BJ (cell line): ENCODE data around the gene BATF3. TPM values are rescaled to one million over a fixed set of nuclear protein-coding genes. Genes with fewer than 3 reads are reported as not detected.

Experiments used
- CTCF ChIA-PET: fragments of 350-600 bp; formaldehyde crosslinking; extraction: SDS; loops from one replicate; lab custom pipeline; 2021; ENCODE audit warnings: antibody characterized with exemption, inconsistent platforms; lab: Yijun Ruan, JAX
- POLR2A ChIA-PET: fragments of 300-600 bp; sonication (Branson Sonifier 250); formaldehyde crosslinking; extraction: SDS; loops from one replicate; lab custom pipeline; 2021; ENCODE audit warnings: antibody characterized with exemption; lab: Charles Lee
- DNase-seq: peaks from one replicate; pipeline ENCODE4 v3.0.0-alpha.2; 2011; ENCODE audit warnings: low read depth
- H3K27me3 ChIP-seq: 2 replicates; pipeline ENCODE4 v1.6.0; 2011; ENCODE audit warnings: low read length; ENCODE audit not compliant: control insufficient read depth, insufficient read depth
- H3K36me3 ChIP-seq: 2 replicates; pipeline ENCODE4 v1.5.1; 2011; ENCODE audit warnings: low read length; ENCODE audit not compliant: control insufficient read depth, insufficient read depth
- H3K4me3 ChIP-seq: 2 replicates; pipeline ENCODE4 v1.5.1; 2011; ENCODE audit warnings: low read depth, mild to moderate bottlenecking, control low read depth, low read length
- polyA plus RNA-seq: library from polyadenylated mRNA; depleted of rRNA; stranded (reverse); fragments of >200 nt; gene quantifications from 2 replicates; pipeline ENCODE4 v1.2.3, GENCODE V29; 2011
- TF ChIP-seq, protein P1 (sequence below): IDR thresholded peaks from 2 replicates; pipeline ENCODE4 v1.5.1; 2011; ENCODE audit warnings: low read depth, mild to moderate bottlenecking, control low read depth, inconsistent platforms, low read length, moderate library complexity; ENCODE audit not compliant: insufficient read depth

BATF3 gene
- polyA plus RNA-seq, 1 experiment, result 1.7 TPM

DNA sequence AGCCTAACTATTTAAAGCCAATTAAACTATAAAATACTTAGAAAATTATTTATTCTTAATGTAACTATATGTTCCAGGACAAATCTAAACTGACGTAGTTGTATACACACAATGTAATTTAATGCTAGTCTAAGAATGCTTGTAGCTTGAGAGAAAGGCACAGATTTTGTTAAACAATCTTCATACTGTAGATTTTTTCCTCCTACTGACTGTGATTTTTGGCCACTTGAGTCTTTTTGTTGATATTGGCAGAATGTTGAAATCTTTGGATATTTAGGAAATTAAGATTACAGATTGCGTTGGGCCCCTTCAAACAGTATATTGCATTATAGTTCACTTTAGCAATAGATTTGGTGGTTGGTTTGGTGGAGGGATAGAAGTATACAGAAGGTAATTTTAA is 50.6 kb downstream of the BATF3 start:
- Histone ChIP-seq H3K4me3 (no peak overlapping the region), H3K36me3 (no peaks in the 10 kb centered on the region), H3K27me3 (no peaks in the 10 kb centered on the region; the same call in none of the 2 replicates)
- CTCF ChIA-PET, result interaction anchor here (1.6 kb wide), 1 partner anchor 16 kb away, joined by 4 read pairs; no protein-coding TSS in a partner anchor
- TF ChIP-seq, protein P1, sequence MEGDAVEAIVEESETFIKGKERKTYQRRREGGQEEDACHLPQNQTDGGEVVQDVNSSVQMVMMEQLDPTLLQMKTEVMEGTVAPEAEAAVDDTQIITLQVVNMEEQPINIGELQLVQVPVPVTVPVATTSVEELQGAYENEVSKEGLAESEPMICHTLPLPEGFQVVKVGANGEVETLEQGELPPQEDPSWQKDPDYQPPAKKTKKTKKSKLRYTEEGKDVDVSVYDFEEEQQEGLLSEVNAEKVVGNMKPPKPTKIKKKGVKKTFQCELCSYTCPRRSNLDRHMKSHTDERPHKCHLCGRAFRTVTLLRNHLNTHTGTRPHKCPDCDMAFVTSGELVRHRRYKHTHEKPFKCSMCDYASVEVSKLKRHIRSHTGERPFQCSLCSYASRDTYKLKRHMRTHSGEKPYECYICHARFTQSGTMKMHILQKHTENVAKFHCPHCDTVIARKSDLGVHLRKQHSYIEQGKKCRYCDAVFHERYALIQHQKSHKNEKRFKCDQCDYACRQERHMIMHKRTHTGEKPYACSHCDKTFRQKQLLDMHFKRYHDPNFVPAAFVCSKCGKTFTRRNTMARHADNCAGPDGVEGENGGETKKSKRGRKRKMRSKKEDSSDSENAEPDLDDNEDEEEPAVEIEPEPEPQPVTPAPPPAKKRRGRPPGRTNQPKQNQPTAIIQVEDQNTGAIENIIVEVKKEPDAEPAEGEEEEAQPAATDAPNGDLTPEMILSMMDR, result no peak
- DNase-seq, result no peak
- POLR2A ChIA-PET, result no interaction called here

DNA sequence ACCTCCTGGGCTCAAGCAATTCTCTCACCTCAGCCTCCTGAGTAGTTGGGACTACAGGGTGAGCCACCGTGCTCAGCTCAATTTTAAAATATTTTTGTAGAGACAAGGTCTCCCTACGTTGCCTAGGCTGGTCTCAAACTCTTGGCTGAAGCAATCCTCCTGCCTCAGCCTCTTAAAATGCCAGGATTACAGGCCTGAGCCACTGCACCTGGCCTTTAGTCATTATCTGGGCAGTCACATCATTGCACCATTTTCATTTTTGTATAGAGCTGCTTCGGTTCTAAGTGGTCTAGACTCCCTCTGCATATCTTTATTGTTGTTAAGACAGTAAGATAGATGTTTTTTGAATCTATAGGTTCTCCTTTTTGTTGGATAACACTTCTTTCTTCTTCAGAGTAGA is 51.2 kb downstream of the BATF3 start:
- CTCF ChIA-PET, result no interaction called here
- Histone ChIP-seq H3K27me3 (no peaks in the 10 kb centered on the region; the same call in none of the 2 replicates), H3K36me3 (no peaks in the 10 kb centered on the region), H3K4me3 (no peak overlapping the region)
- no peak for DNase-seq
- POLR2A ChIA-PET, result no interaction called here
- TF ChIP-seq, protein P1, result no peak

DNA sequence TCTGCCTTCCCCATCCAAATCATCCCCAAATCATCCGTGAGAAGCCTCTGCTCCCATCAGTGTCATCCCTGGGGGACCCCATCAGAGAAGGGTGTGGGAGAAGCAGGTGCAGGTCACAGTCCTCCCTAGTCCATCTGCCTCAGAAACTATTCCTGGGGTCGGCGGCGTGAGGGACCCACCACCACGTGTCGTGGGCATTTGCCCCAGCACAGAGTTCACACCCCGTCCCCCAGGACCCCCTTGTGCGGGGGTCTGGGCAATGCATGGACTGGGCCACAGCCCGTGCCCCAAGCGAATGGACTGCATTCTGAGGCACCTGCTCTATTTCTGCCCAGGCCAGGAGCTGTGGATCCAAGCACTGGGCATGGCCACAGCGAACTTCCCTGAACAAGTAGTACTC is 52.6 kb downstream of the BATF3 start:
- ChIA-PET POLR2A (no interaction called here), CTCF (interaction anchor here (0.8 kb wide), 1 partner anchor 170 kb away, joined by 3 read pairs; no protein-coding TSS in a partner anchor)
- no peak overlapping the region for H3K4me3 ChIP-seq
- H3K36me3 ChIP-seq, result no peaks in the 10 kb centered on the region
- TF ChIP-seq, protein P1, result no peak
- no peak for DNase-seq
- no peaks in the 10 kb centered on the region; the same call in none of the 2 replicates for H3K27me3 ChIP-seq

DNA sequence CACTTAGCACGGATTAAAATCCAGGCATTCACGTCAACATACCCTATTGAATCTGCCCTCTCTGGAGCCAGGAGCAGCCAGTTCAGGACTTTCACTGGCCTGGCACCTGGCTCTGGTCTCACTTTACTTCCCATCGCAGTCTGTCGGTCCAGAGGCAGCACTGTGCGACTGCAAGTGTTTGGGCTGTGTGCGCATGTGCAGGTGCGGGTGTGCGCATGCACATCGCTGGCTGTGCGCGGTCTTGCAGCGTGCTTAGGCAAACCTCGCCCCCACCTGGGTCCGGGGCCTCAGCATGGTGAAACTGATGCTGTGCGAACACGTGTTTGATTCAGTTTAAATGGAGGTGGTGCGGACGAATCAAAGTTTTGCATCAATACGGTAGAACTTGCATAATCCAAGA is 53.1 kb downstream of the BATF3 start:
- no peak overlapping the region for H3K4me3 ChIP-seq
- ChIA-PET CTCF (no interaction called here), POLR2A (no interaction called here)
- H3K27me3 ChIP-seq, result no peaks in the 10 kb centered on the region; the same call in none of the 2 replicates
- H3K36me3 ChIP-seq, result no peaks in the 10 kb centered on the region
- no peak for DNase-seq
- TF ChIP-seq, protein P1, result no peak

DNA sequence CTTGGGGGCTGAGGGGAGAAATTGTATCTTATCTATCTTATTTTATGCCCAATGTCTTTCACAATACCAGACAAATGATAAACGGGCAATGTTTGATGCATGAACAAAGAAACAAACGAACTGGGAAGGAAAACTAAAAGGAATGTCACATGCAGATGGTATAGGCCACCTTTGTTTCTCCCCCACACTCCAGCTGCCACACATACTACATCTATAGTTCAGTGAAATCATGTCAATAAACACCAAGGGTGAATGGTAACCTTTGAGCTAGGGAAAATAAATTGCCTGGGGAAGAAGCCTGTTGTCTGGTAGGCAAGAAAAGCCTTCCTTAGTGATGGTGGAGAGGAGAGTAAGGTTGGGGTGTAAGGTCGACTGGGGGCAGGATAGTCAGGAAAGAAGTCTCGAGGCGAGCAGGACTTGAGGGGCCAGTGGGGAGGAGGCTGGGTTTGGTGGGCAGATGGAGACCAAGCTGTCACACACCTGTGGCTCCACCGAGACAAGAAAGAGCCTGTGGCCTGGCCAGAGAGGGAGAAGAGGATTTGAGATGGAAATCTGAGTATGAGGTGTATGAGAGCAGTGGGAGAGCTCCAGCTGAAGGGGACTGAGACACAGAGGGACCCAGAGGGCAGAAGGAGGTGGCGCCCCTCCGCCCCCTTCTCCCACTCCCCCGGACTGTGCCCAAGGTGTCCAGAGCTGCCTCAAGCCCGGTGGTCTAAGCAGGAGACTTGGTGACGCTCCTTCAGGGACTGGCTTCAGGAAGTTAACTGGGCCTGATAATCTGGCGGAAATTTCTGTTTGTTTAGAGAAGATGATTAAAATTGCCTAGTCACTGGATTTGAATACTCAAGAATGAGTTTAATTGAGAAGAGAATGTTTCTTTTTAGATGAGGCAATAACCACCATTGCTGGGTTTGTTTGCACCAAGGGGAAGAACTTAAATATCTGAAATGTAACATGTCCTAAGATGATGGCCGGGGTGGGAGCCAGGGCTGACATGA is 53.8 kb downstream of the BATF3 start:
- Histone ChIP-seq H3K4me3 (no peak overlapping the region), H3K27me3 (no peaks in the 10 kb centered on the region; the same call in none of the 2 replicates), H3K36me3 (no peaks in the 10 kb centered on the region)
- ChIA-PET CTCF (no interaction called here), POLR2A (no interaction called here)
- TF ChIP-seq, protein P1, result no peak
- DNase-seq, result no peak
